IPS-18a (cell line): ENCODE data around the gene MLLT1.

Experiments used
- H3K27ac ChIP-seq: one replicate; pipeline ENCODE4 v1.5.1; 2013; ENCODE audit warnings: low read length
- H3K27me3 ChIP-seq: one replicate; pipeline ENCODE4 v1.6.1; 2013; ENCODE audit warnings: mild to moderate bottlenecking, low read length; ENCODE audit not compliant: control insufficient read depth, insufficient read depth
- H3K36me3 ChIP-seq: one replicate; pipeline ENCODE4 v1.6.1; 2013; ENCODE audit warnings: low read depth, low read length; ENCODE audit not compliant: control insufficient read depth
- H3K4me1 ChIP-seq: one replicate; pipeline ENCODE4 v1.6.1; 2013; ENCODE audit warnings: low read depth, low read length; ENCODE audit not compliant: control insufficient read depth
- H3K4me3 ChIP-seq: one replicate; pipeline ENCODE4 v1.5.1; 2013; ENCODE audit warnings: low read length
- H3K9ac ChIP-seq: one replicate; pipeline ENCODE4 v1.6.1; 2013; ENCODE audit warnings: mild to moderate bottlenecking, low read length, moderate library complexity
- H3K9me3 ChIP-seq: one replicate; pipeline ENCODE4 v1.6.1; 2013; ENCODE audit warnings: low read depth, low read length; ENCODE audit not compliant: control insufficient read depth

MLLT1 gene

GRCh38 chr19:6264803-6265202 is 15.0 kb downstream of the MLLT1 start:
- Histone ChIP-seq H3K27ac (no peak overlapping the region), H3K27me3 (no peaks in the 10 kb centered on the region), H3K36me3 (peaks cover 35% of the 10 kb centered on the region), H3K4me3 (no peak overlapping the region), H3K9ac (no peak overlapping the region), H3K4me1 (no peaks in the 10 kb centered on the region), H3K9me3 (no peaks in the 10 kb centered on the region)

GRCh38 chr19:6263735-6264444 is 15.9 kb downstream of the MLLT1 start:
- no peaks in the 10 kb centered on the region for H3K27me3 ChIP-seq
- no peaks in the 10 kb centered on the region for H3K9me3 ChIP-seq
- H3K36me3 ChIP-seq, result peaks cover 37% of the 10 kb centered on the region
- H3K4me3 ChIP-seq, result no peak overlapping the region
- no peak overlapping the region for H3K9ac ChIP-seq
- H3K4me1 ChIP-seq, result no peaks in the 10 kb centered on the region
- H3K27ac ChIP-seq, result peak overlapping the region; percentile 75

GRCh38 chr19:6263306-6263705 is 16.5 kb downstream of the MLLT1 start:
- Histone ChIP-seq H3K27me3 (no peaks in the 10 kb centered on the region), H3K9ac (no peak overlapping the region), H3K4me1 (no peaks in the 10 kb centered on the region), H3K4me3 (no peak overlapping the region), H3K9me3 (no peaks in the 10 kb centered on the region), H3K27ac (no peak overlapping the region), H3K36me3 (peaks cover 34% of the 10 kb centered on the region)

- H3K4me3 ChIP-seq, result no peak overlapping the region
- H3K9me3 ChIP-seq, result no peaks in the 10 kb centered on the region
- no peaks in the 10 kb centered on the region for H3K4me1 ChIP-seq
- H3K27me3 ChIP-seq, result no peaks in the 10 kb centered on the region
- no peak overlapping the region for H3K9ac ChIP-seq
- H3K27ac ChIP-seq, result no peak overlapping the region
- H3K36me3 ChIP-seq, result peaks cover 34% of the 10 kb centered on the region
These were observed 17.3 kb downstream of the MLLT1 start for GRCh38 chr19:6262519-6262918.

- H3K27ac ChIP-seq, result no peak overlapping the region
- peaks cover 33% of the 10 kb centered on the region for H3K36me3 ChIP-seq
- H3K9me3 ChIP-seq, result no peaks in the 10 kb centered on the region
- no peak overlapping the region for H3K9ac ChIP-seq
- no peaks in the 10 kb centered on the region for H3K4me1 ChIP-seq
- no peaks in the 10 kb centered on the region for H3K27me3 ChIP-seq
- H3K4me3 ChIP-seq, result no peak overlapping the region
These were observed 17.9 kb downstream of the MLLT1 start for GRCh38 chr19:6261883-6262282.

- no peak overlapping the region for H3K27ac ChIP-seq
- H3K9ac ChIP-seq, result no peak overlapping the region
- H3K36me3 ChIP-seq, result peaks cover 33% of the 10 kb centered on the region
- no peaks in the 10 kb centered on the region for H3K27me3 ChIP-seq
- H3K9me3 ChIP-seq, result no peaks in the 10 kb centered on the region
- no peaks in the 10 kb centered on the region for H3K4me1 ChIP-seq
- no peak overlapping the region for H3K4me3 ChIP-seq
These were observed 18.7 kb downstream of the MLLT1 start for GRCh38 chr19:6260912-6261650.

- H3K4me1 ChIP-seq, result no peaks in the 10 kb centered on the region
- H3K27ac ChIP-seq, result no peak overlapping the region
- H3K9ac ChIP-seq, result no peak overlapping the region
- H3K36me3 ChIP-seq, result peaks cover 33% of the 10 kb centered on the region
- no peaks in the 10 kb centered on the region for H3K9me3 ChIP-seq
- H3K27me3 ChIP-seq, result no peaks in the 10 kb centered on the region
- H3K4me3 ChIP-seq, result no peak overlapping the region
These were observed 19.4 kb downstream of the MLLT1 start for GRCh38 chr19:6260376-6260775.

GRCh38 chr19:6259312-6259861 is 20.4 kb downstream of the MLLT1 start:
- Histone ChIP-seq H3K9me3 (no peaks in the 10 kb centered on the region), H3K9ac (no peak overlapping the region), H3K4me3 (no peak overlapping the region), H3K27me3 (no peaks in the 10 kb centered on the region), H3K4me1 (no peaks in the 10 kb centered on the region), H3K36me3 (peaks cover 33% of the 10 kb centered on the region), H3K27ac (no peak overlapping the region)

- peaks cover 33% of the 10 kb centered on the region for H3K36me3 ChIP-seq
- H3K27me3 ChIP-seq, result no peaks in the 10 kb centered on the region
- H3K9ac ChIP-seq, result no peak overlapping the region
- no peaks in the 10 kb centered on the region for H3K4me1 ChIP-seq
- no peaks in the 10 kb centered on the region for H3K9me3 ChIP-seq
- no peak overlapping the region for H3K4me3 ChIP-seq
- H3K27ac ChIP-seq, result no peak overlapping the region
These were observed 20.9 kb downstream of the MLLT1 start for GRCh38 chr19:6258812-6259311.

GRCh38 chr19:6253954-6254733 is 25.6 kb downstream of the MLLT1 start:
- no peak overlapping the region for H3K4me3 ChIP-seq
- peaks cover 17% of the 10 kb centered on the region for H3K36me3 ChIP-seq
- H3K27ac ChIP-seq, result no peak overlapping the region
- no peaks in the 10 kb centered on the region for H3K27me3 ChIP-seq
- H3K9ac ChIP-seq, result no peak overlapping the region
- H3K4me1 ChIP-seq, result peaks cover 4% of the 10 kb centered on the region
- H3K9me3 ChIP-seq, result no peaks in the 10 kb centered on the region

- Histone ChIP-seq H3K4me3 (no peak overlapping the region), H3K4me1 (peaks cover 4% of the 10 kb centered on the region), H3K27me3 (no peaks in the 10 kb centered on the region), H3K9me3 (no peaks in the 10 kb centered on the region), H3K9ac (no peak overlapping the region), H3K36me3 (peaks cover 4% of the 10 kb centered on the region), H3K27ac (no peak overlapping the region)
These were observed 27.7 kb downstream of the MLLT1 start for GRCh38 chr19:6252066-6252465.
